GM21717 (cell line): ENCODE results near the gene DNMT3A.
A peak's percentile ranks its signal among the peaks of the same experiment; 100 is the strongest.

Experiments used
- ATAC-seq: cut with Tn5 transposase; IDR thresholded peaks from one replicate; pipeline ENCODE4 v1.9.1; 2021; ENCODE audit warnings: mild to moderate bottlenecking, moderate library complexity; ENCODE audit not compliant: unreplicated experiment

Gene DNMT3A

DNA sequence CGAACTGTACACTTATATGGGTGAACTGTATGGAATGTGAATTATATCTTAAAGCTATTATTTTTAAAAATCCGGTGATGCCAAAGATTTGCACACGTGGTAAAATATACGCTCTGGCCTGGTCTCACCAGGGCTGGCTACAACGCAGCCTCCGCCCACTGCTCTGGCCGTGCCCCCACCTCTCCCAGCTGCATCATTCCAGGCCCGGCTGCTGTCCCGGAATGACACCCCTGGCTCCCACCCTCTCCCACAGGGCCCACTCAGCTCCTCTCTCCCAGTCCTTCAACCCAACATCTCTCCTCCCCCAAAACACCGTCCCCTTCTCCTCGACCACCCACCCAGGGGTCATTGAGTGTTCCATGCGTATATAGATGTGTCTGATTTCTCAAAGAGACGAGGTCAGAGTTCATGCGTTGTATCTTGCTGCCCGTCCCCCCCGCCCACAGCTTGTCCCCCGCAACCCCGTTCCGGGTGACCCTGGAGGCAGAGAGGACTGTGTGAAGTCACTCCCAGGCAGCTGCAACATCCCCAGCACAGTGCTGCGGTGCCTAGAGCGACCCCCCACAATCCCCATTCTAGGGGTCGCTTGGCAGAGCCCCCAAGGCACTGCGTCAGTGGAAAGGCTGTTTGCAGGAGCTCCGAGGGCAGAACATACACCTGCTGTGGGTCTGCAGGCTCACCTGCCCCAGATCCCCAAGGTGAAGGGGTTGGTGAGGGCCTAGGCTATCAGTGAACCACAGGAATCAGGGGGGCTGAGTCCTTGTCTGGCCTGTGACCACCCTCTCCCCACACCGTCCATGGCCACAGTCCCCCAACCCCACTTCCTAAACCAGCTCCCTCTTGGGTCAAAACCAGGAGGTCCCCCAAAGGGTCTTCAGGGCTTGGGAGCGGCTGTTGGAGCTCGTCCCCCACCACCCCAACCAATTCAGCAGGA is 13.3 kb downstream of the DNMT3A start:
- ATAC-seq, result no peak

DNA sequence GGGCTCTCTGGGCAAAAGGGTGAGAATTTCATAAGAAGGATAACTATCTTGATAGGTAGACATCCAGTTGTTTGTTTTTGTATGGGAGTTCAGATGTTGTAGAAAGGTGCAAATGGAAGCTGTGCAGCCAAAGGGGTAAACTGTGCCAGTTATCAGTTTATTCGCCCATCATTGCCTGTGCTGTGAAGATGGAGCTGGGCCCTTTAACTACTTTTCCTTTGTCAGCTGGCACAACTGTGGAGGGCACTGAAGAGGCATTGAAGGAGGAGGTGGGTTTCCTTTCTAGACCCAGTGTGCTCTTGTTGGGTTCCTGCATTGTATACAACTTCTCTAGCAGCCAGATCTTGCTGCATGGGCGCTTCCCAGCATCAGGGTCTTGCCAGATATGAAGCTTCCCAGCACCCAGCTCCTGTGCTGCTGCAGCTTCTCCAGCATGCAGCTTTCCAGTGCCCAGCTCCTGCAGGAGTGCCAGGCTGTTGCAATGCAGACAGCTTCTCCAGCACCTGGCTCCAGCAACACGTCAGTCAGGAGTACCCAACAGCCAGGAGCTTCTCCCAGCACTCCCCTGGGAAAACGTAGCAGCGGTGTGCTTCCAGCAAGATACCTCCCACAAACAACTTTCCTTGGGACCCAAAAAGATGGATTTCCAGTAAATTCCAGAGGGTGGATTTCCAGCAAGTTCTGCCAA is 15.3 kb downstream of the DNMT3A start:
- ATAC-seq, result no peak

DNA sequence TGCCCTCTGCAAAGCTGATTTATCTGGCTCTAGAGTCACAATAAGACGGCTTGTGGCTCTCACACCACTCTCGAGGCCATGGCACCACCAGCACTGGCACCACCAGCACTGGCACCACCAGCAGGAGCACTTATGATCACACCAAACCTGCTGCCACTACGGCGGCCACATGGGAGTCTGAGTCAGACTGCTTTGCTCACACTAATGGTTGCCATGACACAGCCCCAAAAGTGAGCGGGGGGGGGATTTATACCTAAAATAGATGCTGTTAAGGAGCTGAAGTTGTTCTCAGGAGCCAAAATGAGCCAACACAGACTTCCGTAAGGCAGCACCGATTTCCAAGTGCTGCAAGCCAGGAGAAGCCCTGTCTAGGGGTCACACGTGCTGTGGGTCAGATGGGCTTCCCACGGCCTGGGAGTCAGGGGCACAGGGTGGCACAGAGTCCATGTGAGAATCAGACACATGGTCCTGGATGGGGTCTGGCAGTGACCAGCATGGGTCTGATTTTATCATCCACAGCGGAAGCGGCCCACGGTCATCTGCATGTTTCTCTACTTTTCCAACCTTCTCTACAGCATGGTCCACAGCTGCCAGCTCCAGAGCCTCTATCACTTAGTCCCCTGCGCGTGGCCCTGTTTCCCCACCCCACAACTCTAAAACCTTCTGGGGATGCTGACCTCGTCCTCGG is 16.7 kb downstream of the DNMT3A start:
- ATAC-seq, result no peak

- no peak for ATAC-seq
Observed at GRCh38 chr2:25324251-25324650, 17.5 kb downstream of the DNMT3A start.

GRCh38 chr2:25323610-25324189 is 18.0 kb downstream of the DNMT3A start:
- ATAC-seq, result no peak

DNA sequence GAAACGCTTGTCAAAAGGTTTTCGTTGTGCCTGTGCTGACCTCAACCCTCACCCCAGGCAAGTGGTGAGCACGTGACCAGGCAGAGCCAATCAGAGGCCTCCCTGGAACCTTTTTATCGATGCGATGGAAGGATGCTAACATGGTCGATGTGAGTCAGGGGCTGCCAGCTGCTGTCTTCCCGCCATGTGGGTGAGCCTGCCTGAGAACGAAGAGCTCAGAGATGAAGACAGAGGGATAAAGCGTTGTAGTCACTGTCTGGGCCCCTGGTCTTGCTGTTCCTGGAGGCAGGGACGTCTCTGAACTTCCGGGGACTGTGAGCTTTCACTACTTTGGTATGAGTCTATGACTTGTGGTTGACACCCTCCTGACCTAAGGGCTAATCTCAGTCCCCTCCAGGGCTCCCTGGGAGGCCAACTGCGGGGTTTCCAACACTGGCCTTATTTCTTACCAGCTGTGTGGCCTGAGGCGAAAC is 18.6 kb downstream of the DNMT3A start:
- no peak for ATAC-seq

DNA sequence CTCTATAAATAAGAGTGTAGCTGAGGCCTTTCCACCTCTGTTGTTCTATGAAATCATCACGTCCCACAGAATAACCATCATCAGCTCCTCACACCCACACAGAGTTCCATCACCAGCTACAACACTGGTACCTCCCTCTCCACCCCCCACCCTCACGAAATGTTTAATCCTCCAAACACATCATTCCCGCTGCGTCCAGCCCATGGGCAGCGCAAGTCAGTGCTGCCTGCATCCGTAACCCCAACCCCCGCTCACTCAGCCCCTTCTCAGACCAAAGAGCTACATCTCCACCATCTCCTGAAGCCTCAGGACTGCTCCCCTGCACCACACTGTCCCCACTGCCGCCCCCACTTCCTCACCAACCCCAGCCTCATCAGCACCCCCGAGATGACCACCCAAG is 19.4 kb downstream of the DNMT3A start:
- no peak for ATAC-seq

- peak; percentile 47 for ATAC-seq
Observed at GRCh38 chr2:25320077-25320476, 21.6 kb downstream of the DNMT3A start.

DNA sequence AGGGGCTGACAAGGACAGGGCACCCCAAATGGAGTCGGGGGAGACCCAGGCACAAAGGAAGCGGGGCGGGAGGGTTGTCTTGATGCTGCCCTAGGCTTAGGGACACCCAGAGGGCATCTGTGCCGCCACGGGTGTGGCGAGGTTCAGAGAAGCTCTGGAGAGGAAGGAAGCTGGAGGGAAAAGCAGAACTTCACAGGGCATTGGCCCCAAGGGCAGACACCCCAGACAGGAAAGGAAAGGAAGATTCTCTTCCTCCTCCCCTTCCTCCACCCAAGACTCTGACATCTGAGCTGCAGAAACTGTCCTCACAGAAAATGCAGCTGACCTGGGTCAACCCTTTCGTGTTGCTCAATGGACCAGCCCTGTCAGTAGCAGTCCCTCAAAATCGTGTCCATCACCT is 25.6 kb downstream of the DNMT3A start:
- ATAC-seq, result no peak

GRCh38 chr2:25315316-25315680 is 26.4 kb downstream of the DNMT3A start:
- no peak for ATAC-seq

DNA sequence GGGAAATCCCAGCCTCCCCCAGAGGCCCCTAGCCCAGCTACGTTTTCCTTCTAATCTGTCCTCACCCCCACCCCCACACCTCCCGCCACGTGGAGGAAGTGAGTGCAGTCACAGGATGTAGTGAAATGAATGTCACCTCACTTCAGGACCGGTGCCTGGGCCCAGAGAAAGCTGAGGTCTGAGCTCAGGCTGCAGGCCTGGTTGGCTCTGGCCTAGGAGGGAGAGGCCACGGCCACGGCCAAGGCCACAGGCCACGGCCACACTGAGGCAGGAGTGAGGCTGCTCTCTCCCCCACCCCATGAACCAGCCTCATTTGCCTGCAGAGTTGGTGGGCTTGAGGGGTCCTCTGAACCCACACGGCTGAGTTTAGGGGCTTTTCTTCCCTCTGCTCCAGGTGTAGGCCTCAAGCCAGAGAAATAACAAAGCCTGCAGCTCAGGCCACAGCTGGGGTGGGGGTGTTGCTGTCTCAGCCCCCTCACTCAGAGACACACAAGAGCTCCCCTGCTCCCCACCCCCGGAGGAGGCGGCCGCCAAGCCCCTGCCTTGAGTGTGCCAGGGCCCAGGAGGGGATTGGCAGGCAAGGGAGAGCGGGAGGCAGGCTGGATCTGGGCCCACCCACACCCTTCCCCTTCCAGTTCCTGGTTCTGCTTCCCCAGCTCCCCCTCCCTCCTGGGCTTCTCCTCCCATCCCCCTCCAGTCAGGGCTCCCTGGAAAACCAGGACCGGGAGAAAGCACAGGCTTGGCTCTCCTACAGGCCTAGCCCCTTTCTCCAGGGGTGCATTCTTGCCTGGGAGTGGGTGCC is 27.0 kb downstream of the DNMT3A start:
- ATAC-seq, result peak; percentile 53

- no peak for ATAC-seq
Observed at GRCh38 chr2:25313711-25314513, 27.8 kb downstream of the DNMT3A start.

GRCh38 chr2:25312958-25313710 is 28.6 kb downstream of the DNMT3A start:
- no peak for ATAC-seq

GRCh38 chr2:25311865-25312575 is 29.7 kb downstream of the DNMT3A start:
- ATAC-seq, result no peak

DNA sequence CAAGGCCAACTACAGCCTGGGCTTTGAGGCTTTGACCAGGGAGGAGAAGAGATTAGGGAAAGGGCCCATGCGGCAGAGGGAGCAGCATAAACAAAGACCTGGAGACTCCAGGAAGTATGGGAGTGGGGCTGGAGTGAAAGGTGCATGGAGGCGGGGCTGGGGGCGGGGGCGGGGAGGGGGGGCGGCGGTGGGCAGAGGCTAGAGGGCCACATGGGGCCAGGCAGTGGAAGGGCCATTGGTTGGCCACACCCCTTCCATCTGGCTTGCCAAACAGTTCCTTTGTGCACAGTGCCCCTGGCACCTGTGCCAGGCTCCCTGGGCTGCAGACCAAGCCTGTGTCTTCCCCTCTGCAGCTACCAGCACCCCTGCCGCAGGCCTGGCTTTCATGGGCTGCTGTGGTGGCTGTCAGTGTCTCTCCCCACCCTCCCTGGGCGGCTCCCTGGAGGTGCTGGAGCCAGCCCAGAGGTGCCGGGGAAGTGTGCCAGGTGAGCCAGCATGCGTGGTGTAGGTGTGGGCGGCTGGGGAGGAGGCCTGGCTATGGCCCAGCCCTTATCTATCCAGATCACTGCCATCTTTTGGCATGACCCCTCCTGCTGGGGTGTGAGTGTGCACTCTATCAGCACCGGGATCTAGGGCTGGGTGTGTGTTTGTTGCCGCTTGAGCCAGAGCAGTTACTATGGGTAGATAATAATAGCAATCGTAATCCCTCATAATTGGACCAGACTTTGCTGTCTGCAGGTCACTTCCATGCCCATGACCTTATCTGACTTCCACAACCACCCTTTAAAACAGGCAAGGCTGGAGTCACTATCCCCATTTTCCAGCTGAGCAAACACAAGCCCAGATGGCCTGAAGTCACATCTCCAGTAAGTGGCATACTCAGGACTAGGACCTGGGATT is 30.5 kb downstream of the DNMT3A start:
- no peak for ATAC-seq

- no peak for ATAC-seq
Observed at GRCh38 chr2:25310709-25310964, 31.1 kb downstream of the DNMT3A start.

DNA sequence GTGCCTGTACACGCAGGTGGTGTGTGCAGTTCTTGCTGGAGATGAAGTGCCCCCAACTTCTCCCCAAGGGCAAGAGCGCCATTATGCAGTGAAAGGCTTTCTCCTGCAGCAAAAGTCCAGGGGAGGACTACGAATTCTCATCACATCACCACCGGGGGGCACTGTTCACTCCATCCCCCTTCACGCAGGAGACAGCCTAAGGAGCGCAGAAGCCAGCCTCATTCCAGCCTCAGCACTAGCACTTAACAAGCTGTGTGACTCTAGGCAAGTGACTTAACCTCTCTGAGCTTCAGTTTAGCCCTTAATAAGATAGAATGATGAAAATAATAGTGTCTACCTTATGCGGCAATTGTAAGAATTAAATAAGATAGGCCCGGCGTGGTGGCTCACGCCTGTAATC is 32.3 kb downstream of the DNMT3A start:
- no peak for ATAC-seq
